GM19468 (cell line): ENCODE results near the gene TULP3.

Experiments used
- ATAC-seq: cut with Tn5 transposase; IDR thresholded peaks from one replicate; pipeline ENCODE4 v1.9.1; 2021; ENCODE audit warnings: mild to moderate bottlenecking, moderate library complexity, moderate number of reproducible peaks; ENCODE audit not compliant: unreplicated experiment; ENCODE audit errors: extremely low read depth

The TULP3 gene

DNA sequence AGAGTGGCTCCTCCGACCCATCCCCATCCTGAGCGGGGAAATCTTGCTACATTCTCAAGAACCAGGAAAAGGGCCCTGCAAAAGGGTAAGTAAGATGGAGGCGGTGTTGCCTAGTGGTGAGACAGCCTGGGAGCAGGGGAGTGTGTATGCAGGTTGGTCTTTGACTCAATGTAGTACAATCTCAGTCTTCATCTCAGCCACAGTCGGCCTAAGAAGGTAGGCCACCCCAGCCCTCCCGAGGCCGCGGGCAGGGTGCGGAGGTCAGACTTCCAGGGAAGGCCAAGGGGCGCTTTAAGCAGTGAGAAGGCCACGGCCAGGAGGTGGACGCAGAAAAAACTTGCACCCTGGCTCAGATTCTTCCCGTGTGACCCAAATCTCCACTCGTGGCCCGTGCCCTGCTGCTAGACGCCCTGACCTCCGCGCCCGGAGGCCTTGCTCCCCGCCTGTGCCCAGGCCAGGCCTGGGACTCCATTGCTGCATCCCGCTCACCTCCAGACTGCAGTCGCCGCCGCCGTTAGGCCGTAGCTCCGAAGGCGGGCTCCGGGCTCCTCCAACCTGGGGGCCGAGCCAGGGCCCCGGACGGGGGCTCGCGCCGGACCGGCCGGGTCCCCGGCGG is 14.2 kb upstream of the TULP3 start:
- ATAC-seq = no peak

DNA sequence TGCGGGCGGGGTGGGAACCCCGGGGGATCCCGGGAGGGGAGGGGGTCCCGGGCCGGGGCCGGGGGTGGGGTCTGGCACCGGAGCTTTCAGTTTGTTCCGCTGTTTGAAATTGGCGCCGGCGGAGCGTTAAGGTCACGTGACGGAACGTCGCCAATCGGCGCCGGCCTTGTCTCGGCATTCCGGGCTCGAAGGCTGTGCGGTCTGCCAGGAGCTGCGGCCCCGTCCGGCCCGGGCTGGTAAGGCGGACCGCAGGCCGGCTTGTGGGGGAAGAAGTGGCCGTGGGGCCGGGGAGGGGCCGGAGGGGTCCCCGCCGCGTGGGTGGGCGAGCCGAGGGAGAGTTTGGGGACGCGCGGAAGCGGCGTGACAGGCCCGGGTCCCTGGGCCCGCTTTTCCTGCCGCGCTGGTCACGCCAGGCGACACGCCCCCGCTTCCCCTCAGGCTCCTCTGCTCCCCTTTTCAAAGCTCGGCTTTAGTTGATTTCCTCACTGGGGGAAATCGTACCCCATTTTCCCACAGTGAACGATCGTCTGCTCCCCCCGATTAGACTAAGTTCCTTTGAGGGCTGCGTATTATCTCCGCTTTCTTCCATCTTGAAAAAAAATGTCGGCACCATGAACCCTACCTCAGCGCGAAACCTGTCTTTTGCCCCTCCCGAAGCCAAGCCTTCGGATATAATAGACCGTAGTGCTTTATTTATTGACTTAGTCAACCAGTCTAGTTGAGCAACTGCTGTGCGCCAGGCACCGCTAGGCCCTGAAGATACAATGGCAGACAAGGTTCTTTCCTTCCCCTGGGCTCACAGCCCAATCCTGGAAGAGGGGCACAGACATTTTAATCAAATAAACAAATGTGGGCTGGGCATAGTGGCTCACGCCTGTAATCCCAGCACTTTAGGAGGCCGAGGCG is 13.4 kb upstream of the TULP3 start, which contains the start of the genes FOXM1 and RHNO1:
Gene FOXM1, minus strand, starts transcription at position 128 of the 906 bp plus-strand sequence. CDS start 2,696 bp downstream, outside the sequence.
Gene RHNO1, plus strand, starts transcription at position 177 of the 906 bp plus-strand sequence. CDS start 8,144 bp downstream, outside the sequence.
- peak; percentile 68 for ATAC-seq

DNA sequence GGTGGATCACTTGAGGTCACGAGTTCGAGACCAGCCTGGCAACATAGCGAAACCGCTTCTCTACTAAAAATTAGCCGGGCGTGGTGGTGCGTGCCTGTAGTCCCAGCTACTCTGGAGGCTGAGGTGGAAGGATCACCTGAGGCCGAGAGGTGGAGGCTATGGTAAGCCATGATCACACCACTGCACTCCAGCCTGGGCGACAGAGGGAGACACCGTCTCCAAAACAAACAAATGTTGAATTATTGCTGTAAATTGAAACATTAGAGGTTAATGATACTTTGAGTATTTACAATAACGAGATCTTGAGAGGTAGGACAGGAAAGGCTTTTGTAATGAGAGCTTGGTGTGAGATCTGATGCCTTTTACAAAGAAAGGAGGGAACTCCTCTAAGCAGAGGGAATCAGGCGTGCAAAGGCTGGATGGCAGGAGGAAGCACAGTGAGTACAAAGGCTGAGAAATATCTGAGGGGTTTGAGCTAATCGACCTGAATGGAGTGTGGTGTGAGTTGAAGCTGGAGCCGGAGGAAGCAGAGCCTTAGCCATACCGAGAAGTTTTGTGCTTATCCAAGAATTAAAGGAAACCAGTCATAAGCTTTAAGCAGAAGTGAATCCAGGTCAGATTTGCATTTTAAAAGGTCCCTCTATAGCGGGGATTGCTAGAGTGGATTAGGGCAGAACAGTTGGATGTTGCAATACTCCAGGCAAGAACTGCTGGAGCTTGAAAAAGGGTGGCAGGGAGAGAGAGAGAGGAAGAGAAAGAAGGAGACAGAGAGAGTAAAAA is 12.5 kb upstream of the TULP3 start:
- no peak for ATAC-seq

DNA sequence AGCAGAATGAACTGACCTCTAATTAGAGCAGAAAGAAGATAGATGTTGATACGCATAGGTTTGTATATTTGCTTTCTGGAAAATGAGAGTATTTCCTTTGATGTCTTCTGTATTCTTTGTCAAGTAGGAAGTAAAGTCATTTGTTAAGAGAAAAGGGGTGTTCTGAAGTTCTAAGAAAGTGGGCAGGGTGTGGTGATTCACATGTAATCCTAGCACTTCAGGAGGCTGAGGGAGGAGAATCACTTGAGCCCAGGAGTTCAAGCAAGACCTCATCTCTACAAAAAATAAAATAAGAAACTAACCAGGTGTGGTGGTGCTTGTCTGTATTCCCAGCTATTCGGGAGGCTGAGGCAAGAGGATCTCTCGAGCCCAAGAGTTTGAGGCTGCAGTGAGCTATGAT is 10.8 kb upstream of the TULP3 start:
- ATAC-seq = no peak

DNA sequence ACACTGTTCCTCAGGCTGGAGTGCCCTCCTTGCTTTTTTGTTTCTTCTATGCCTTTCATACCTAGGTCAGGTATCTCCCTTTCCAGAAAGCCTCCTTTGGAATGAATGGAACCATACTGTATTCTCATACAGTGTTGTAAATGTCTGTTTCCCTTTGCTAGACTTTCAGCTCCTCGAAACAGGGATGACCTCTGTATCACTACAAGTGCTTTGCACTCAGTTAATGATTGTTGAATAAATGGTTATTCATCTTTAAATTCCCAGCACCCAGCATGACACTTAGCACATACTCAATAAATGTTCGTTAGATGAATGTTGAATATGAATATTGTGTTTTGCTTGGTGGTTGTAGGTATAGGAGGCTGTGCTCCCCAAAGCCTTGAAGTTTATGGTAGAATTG is 5.9 kb upstream of the TULP3 start:
- no peak for ATAC-seq

GRCh38 chr12:2886768-2887450 is 3.8 kb upstream of the TULP3 start:
- no peak for ATAC-seq

- no peak for ATAC-seq
Observed at GRCh38 chr12:2890001-2890387, 697 bp upstream of the TULP3 start.

- ATAC-seq = no peak
Observed at GRCh38 chr12:2891240-2892053, 756 bp downstream of the TULP3 start.

DNA sequence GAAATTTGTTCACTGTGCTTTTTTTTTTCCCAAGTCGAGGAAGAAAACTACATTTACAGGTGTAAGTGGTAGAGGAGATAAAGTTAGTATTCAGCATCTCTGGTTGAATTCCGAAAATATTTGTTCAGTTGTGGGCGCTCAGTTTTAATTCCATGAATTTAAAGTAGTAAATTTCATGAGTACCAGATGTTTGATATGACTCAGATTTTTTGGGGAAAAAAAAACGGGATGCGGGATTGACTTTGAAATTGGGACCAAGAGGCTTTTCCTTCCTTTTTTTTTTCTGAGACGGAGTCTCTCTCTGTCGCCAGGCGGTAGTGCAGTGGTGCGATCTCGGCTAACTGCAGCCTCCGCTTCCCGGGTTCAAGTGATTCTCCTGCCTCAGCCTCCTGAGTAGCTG is 1.6 kb downstream of the TULP3 start:
- ATAC-seq = no peak

DNA sequence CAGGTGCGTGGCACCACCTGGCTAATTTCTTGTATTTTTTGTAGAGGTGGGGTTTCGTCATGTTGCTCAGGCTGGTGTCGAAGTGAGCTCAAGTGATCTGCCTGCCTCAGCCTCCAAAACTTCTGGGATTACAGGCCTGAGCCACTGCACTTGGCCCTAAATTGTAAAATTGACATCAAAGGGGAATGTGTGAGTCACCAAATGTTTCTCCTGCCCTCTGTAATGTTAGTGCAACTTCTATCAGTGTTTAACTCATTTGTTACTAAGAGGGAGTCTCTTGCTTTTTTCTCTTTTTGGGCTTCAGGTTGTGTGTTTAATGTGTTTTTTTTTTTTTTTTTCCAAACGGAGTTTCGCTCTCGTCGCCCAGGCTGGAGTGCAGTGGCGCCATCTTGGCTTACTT is 2.3 kb downstream of the TULP3 start:
- no peak for ATAC-seq

DNA sequence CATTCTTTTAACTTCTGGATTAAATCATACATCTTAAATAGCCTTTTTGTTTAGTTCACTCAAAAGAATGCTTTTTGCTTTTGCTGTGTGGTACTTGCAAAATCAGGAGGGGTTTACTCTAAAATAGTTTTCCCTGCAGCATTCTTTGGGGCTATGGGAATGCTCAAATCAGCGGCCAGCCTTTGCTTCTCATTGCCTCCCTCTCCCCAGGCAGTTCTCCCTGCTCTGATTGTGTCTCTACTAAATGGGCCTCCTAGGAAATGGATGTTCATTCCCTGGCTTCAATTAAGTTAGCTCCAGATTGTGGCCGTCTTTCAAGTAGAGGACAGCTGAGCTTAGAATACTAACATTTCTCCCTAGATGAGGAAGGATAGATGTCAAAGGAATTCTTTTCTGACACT is 4.4 kb downstream of the TULP3 start:
- ATAC-seq = no peak

GRCh38 chr12:2895511-2895910 is 4.8 kb downstream of the TULP3 start:
- ATAC-seq = no peak

- ATAC-seq = no peak
Observed at GRCh38 chr12:2897418-2897817, 6.7 kb downstream of the TULP3 start.

- no peak for ATAC-seq
Observed at GRCh38 chr12:2900642-2901041, 10.0 kb downstream of the TULP3 start.

- no peak for ATAC-seq
Observed at GRCh38 chr12:2902272-2902880, 11.7 kb downstream of the TULP3 start.

- no peak for ATAC-seq
Observed at GRCh38 chr12:2904260-2904659, 13.6 kb downstream of the TULP3 start.

DNA sequence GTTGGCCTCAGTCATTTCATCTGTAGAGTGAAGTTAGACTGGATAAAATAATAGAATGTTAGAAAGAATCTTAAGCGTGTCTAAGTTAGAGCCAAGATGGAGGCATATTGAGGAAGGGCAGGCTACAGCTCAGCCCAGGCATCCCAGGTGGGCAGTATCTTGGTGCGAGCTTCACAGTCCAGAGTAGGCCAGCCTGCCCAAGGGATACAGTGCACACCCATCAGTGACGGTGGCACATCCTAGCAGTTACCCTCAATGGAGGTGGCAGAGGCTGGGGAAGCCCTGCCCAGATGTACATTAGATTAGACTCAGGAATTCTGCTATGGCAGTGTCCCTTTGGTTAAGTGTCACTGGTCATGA is 21.5 kb downstream of the TULP3 start:
- ATAC-seq = no peak

DNA sequence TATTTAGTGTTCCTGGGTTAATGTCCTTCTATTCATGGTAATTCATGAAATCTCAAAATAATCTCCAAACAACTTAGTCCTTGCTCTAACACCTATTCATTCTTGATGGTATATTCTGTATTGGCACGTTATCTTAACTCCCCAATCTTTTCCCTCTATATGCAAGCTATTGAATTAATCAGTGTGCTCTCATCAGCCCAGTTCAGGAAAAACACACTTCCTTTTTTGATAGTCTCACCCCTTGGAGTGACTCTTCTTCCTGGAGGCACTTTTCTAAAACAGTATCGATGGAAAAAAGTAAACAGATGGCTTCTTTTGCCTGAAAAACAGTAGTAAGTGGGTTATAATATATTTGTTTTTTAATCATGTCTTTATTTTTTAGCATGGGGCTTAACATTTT is 28.6 kb downstream of the TULP3 start:
- no peak for ATAC-seq

- ATAC-seq = no peak
Observed at GRCh38 chr12:2922329-2922728, 31.6 kb downstream of the TULP3 start.
